ENCODE results near the gene E2F7. TPM values are rescaled to one million over a fixed set of nuclear protein-coding genes. Genes with fewer than 3 reads are reported as not detected.

Gene E2F7
- total and polyA plus RNA-seq, 2 of the 13 experiments (the other 11 are each of a cell fraction or from before 2014, with no cell fraction given), result 1.7 to 7.3 TPM

DNA sequence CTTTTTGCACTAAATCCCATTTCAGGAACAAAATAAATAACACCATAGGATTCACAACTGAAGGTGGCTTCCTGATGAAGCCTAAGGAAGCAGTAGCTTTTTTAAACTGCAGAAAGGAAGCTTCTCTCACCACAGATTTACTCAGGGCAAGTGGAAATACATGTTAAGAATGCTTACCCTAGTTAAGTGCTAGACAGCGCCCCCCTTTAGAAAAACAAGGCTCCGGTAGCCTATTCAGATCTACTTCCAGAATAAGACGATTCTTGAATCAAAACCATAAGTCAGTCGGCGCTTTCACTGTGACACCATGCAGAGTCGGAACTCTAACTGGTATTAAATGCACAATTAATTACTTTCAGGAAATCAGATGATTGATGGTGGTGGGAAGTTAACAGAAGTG, 41.9 kb downstream of the E2F7 start:
- 97% methylated on average over 6 of the region's 6 CpGs for WGBS (ENCODE audit: low lambda C conversion rate)
- Histone ChIP-seq H3K9me3 (ENCODE audit: low read length) (no peaks in the 10 kb centered on the region), H3K4me2 (ENCODE audit: low read depth, low read length) (no peak overlapping the region), H3K79me2 (ENCODE audit: insufficient read depth, low read length) (no peaks in the 10 kb centered on the region), H3K36me3 (replicated peaks in 1 of 2; ENCODE audit: control insufficient read depth in 1 of 2, insufficient read depth in 2 of 2, low read length in 2 of 2) (peaks cover 1 to 5% of the 10 kb centered on the region in 2 experiments; a peak in 2 of 5 replicates), H2AFZ (ENCODE audit: low read length) (no peak overlapping the region), H3K27ac (ENCODE audit: extremely low read length, insufficient read depth, low read length) (no peak overlapping the region), H3K9ac (ENCODE audit: insufficient read depth, low read depth, low read length) (no peak overlapping the region), H3K4me3 (replicated peaks in 1 of 3; ENCODE audit: insufficient read depth in 1 of 3, low read depth in 2 of 3, low read length in 3 of 3) (no peak overlapping the region), H4K20me1 (ENCODE audit: insufficient read depth, low read length) (no peaks in the 10 kb centered on the region), H3K4me1 (ENCODE audit: insufficient read depth, low read length) (no peaks in the 10 kb centered on the region), H3K27me3 (ENCODE audit: control insufficient read depth in 1 of 2, insufficient read depth in 2 of 2, low read length in 2 of 2) (0 out of 5 replicates have a peak, but pooled peaks cover 0 to 1% of the 10 kb centered on the region in 2 experiments)
- intact Hi-C loops (cut with micrococcal nuclease; ENCODE audit: unreplicated experiment), result no loop called here
- CTCF ChIA-PET (ENCODE audit: low intra/inter-chr PET ratio, low total read pairs), result no interaction called here
- DNase-seq (ENCODE audit: low spot score) (no peak), FAIRE-seq (no peak), ATAC-seq (no peak)
- BruUV-seq (replicated peaks), result no TSS peak
- in situ Hi-C loops (cut with HindIII; ENCODE audit: extremely low pct_ligation_motif_present, low pct_unique_long_range_greater_than_20kb), result no loop called here
- TF ChIP-seq ZFP36L1 (CRISPR knock-in tag; IDR thresholded peaks at IDR 0.05) (no peak), FLYWCH1 (CRISPR knock-in tag; IDR thresholded peaks at IDR 0.05) (no peak)
- POLR2A ChIA-PET, result no interaction called here

DNA sequence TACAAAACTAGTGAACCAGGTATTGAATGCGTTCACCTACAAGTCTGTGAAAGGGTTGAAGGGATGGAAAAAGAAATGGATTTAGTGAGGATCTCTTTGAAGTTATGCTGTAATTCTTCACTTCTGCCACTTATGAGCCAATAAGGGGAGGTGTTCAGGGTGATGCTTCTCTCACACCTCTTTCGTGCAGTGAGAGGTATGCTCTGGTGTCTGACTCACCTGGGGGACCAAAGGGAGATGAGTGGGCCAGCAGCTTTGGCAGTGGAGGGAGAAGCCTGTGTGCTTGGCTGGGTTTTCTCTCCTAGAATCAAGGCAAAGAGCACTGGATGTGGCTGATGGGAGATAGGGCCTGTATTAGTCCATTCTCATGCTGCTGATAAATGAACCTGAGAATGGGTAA, 45.4 kb downstream of the E2F7 start:
- POLR2A ChIA-PET, result no interaction called here
- TF ChIP-seq, protein P1, sequence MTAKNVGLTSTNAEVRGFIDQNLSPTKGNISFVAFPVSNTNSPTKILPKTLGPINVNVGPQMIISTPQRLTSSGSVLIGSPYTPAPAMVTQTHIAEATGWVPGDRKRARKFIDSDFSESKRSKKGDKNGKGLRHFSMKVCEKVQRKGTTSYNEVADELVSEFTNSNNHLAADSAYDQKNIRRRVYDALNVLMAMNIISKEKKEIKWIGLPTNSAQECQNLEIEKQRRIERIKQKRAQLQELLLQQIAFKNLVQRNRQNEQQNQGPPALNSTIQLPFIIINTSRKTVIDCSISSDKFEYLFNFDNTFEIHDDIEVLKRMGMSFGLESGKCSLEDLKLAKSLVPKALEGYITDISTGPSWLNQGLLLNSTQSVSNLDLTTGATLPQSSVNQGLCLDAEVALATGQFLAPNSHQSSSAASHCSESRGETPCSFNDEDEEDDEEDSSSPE (CRISPR knock-in tag; IDR thresholded peaks at IDR 0.05), result no peak
- no peak for TF ChIP-seq ZNF839 (CRISPR knock-in tag; IDR thresholded peaks at IDR 0.05; ENCODE audit: borderline replicate concordance)
- no peak for TF ChIP-seq ZNF264 (CRISPR knock-in tag; IDR thresholded peaks at IDR 0.05)
- TF ChIP-seq KDM5B (CRISPR knock-in tag; IDR thresholded peaks at IDR 0.05; ENCODE audit: borderline replicate concordance), result no peak
- TF ChIP-seq ZNF432 (CRISPR knock-in tag; IDR thresholded peaks at IDR 0.05; ENCODE audit: borderline replicate concordance), result no peak
- TF ChIP-seq, protein P2, sequence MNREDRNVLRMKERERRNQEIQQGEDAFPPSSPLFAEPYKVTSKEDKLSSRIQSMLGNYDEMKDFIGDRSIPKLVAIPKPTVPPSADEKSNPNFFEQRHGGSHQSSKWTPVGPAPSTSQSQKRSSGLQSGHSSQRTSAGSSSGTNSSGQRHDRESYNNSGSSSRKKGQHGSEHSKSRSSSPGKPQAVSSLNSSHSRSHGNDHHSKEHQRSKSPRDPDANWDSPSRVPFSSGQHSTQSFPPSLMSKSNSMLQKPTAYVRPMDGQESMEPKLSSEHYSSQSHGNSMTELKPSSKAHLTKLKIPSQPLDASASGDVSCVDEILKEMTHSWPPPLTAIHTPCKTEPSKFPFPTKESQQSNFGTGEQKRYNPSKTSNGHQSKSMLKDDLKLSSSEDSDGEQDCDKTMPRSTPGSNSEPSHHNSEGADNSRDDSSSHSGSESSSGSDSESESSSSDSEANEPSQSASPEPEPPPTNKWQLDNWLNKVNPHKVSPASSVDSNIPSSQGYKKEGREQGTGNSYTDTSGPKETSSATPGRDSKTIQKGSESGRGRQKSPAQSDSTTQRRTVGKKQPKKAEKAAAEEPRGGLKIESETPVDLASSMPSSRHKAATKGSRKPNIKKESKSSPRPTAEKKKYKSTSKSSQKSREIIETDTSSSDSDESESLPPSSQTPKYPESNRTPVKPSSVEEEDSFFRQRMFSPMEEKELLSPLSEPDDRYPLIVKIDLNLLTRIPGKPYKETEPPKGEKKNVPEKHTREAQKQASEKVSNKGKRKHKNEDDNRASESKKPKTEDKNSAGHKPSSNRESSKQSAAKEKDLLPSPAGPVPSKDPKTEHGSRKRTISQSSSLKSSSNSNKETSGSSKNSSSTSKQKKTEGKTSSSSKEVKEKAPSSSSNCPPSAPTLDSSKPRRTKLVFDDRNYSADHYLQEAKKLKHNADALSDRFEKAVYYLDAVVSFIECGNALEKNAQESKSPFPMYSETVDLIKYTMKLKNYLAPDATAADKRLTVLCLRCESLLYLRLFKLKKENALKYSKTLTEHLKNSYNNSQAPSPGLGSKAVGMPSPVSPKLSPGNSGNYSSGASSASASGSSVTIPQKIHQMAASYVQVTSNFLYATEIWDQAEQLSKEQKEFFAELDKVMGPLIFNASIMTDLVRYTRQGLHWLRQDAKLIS (CRISPR knock-in tag; IDR thresholded peaks at IDR 0.05), result no peak
- TF ChIP-seq, protein P3, sequence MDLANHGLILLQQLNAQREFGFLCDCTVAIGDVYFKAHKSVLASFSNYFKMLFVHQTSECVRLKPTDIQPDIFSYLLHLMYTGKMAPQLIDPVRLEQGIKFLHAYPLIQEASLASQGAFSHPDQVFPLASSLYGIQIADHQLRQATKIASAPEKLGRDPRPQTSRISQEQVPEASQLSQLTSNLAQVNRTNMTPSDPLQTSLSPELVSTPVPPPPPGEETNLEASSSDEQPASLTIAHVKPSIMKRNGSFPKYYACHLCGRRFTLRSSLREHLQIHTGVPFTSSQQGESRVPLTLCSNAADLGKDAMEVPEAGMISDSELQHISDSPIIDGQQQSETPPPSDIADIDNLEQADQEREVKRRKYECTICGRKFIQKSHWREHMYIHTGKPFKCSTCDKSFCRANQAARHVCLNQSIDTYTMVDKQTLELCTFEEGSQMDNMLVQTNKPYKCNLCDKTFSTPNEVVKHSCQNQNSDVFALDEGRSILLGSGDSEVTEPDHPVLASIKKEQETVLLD (CRISPR knock-in tag; IDR thresholded peaks at IDR 0.05; ENCODE audit: low read depth), result no peak
- no peak for TF ChIP-seq ZMYM4 (CRISPR knock-in tag; IDR thresholded peaks at IDR 0.05)
- no peak for TF ChIP-seq TBX3 (IDR thresholded peaks at IDR 0.05; ENCODE audit: borderline replicate concordance)
- no peak for TF ChIP-seq YEATS2 (CRISPR knock-in tag; IDR thresholded peaks at IDR 0.05; ENCODE audit: borderline replicate concordance)
- no peak for TF ChIP-seq POGZ (CRISPR knock-in tag; IDR thresholded peaks at IDR 0.05)

More for the DNA sequence above, 45.4 kb downstream of the E2F7 start:
- FAIRE-seq (no peak), DNase-seq (ENCODE audit: low spot score) (no peak), ATAC-seq (no peak)
- H3K4me1 ChIP-seq (ENCODE audit: insufficient read depth, low read length), result no peaks in the 10 kb centered on the region
- no peaks in the 10 kb centered on the region for H3K79me2 ChIP-seq (ENCODE audit: insufficient read depth, low read length)
- H3K9me3 ChIP-seq (ENCODE audit: low read length), result no peaks in the 10 kb centered on the region
- H2AFZ ChIP-seq (ENCODE audit: low read length), result no peak overlapping the region
- CTCF ChIA-PET (ENCODE audit: low intra/inter-chr PET ratio, low total read pairs), result no interaction called here
- no peak overlapping the region for H3K27ac ChIP-seq (ENCODE audit: extremely low read length, insufficient read depth, low read length)
- in situ Hi-C loops (cut with HindIII; ENCODE audit: extremely low pct_ligation_motif_present, low pct_unique_long_range_greater_than_20kb) (no loop called here), intact Hi-C loops (cut with micrococcal nuclease; ENCODE audit: unreplicated experiment) (no loop called here)
- H3K36me3 ChIP-seq (replicated peaks in 1 of 2; ENCODE audit: control insufficient read depth in 1 of 2, insufficient read depth in 2 of 2, low read length in 2 of 2), result peaks cover 0 to 1% of the 10 kb centered on the region in 2 experiments; a peak in 2 of 5 replicates
- no peaks in the 10 kb centered on the region for H4K20me1 ChIP-seq (ENCODE audit: insufficient read depth, low read length)
- 72% methylated on average over 2 of the region's 2 CpGs for WGBS (ENCODE audit: low lambda C conversion rate)
- H3K4me2 ChIP-seq (ENCODE audit: low read depth, low read length), result no peak overlapping the region
- 0 out of 5 replicates have a peak, but pooled peaks cover 0 to 1% of the 10 kb centered on the region in 2 experiments for H3K27me3 ChIP-seq (ENCODE audit: control insufficient read depth in 1 of 2, insufficient read depth in 2 of 2, low read length in 2 of 2)
- no TSS peak for BruUV-seq (replicated peaks)
- H3K4me3 ChIP-seq (replicated peaks in 1 of 3; ENCODE audit: insufficient read depth in 1 of 3, low read depth in 2 of 3, low read length in 3 of 3), result no peak overlapping the region
- H3K9ac ChIP-seq (ENCODE audit: insufficient read depth, low read depth, low read length), result no peak overlapping the region
